Endodermal cell (in vitro differentiated cells): Measurements from ENCODE around the gene MAP6D1. TPM values are rescaled to one million over a fixed set of nuclear protein-coding genes. Genes with fewer than 3 reads are reported as not detected.

Experiments used
- DNase-seq: peaks from one replicate; pipeline ENCODE4 v3.0.0-alpha.2; 2017
- H3K27ac ChIP-seq: 2 replicates; pipeline ENCODE4 v1.5.1; 2013; ENCODE audit warnings: mild to moderate bottlenecking, low read depth, low read length, moderate library complexity
- H3K27me3 ChIP-seq: 2 replicates; pipeline ENCODE4 v1.6.1; 2013; ENCODE audit warnings: mild to moderate bottlenecking, low read length, moderate library complexity; ENCODE audit not compliant: insufficient read depth, control insufficient read depth, poor library complexity, severe bottlenecking
- H3K36me3 ChIP-seq: 2 replicates; pipeline ENCODE4 v1.7.0; 2013; ENCODE audit warnings: mild to moderate bottlenecking, low read length, moderate library complexity; ENCODE audit not compliant: control insufficient read depth, insufficient read depth
- H3K4me1 ChIP-seq: one replicate; pipeline ENCODE4 v1.7.0; 2013; ENCODE audit warnings: low read length; ENCODE audit not compliant: control insufficient read depth, insufficient read depth
- H3K4me3 ChIP-seq: 2 replicates; pipeline ENCODE4 v1.5.1; 2013; ENCODE audit warnings: mild to moderate bottlenecking, low read length, moderate library complexity
- H3K9ac ChIP-seq: 2 replicates; pipeline ENCODE4 v1.6.1; 2013; ENCODE audit warnings: mild to moderate bottlenecking, low read length, moderate library complexity; ENCODE audit not compliant: poor library complexity, severe bottlenecking; ENCODE audit errors: extremely low read depth
- H3K9me3 ChIP-seq: 2 replicates; pipeline ENCODE4 v1.6.1; 2013; ENCODE audit warnings: mild to moderate bottlenecking, low read length, moderate library complexity; ENCODE audit not compliant: control insufficient read depth
- H3K27ac Mint-ChIP-seq: 2 replicates; pipeline ENCODE4 v1.8.0; 2020; ENCODE audit warnings: mixed read lengths
- H3K27me3 Mint-ChIP-seq: 2 replicates; pipeline ENCODE4 v1.8.0; 2021; ENCODE audit warnings: mild to moderate bottlenecking, mixed read lengths; ENCODE audit not compliant: insufficient read depth
- H3K36me3 Mint-ChIP-seq: 2 replicates; pipeline ENCODE4 v1.8.0; 2020; ENCODE audit warnings: low read depth, mixed read lengths
- H3K4me1 Mint-ChIP-seq: 2 replicates; pipeline ENCODE4 v1.8.0; 2020; ENCODE audit warnings: mixed read lengths
- H3K4me3 Mint-ChIP-seq: 2 replicates; pipeline ENCODE4 v1.8.0; 2020; ENCODE audit warnings: mild to moderate bottlenecking, moderate library complexity, mixed read lengths
- H3K9me3 Mint-ChIP-seq: 2 replicates; pipeline ENCODE4 v1.8.0; 2020; ENCODE audit warnings: mild to moderate bottlenecking, mixed read lengths
- WGBS, 2 experiments: methylation state at CpG; one replicate each; pipeline versions ENCODE4 v1.1.5 to v1.1.7; 2013; ENCODE audit warnings: missing lambda C conversion rate in 2 of 2, mixed read lengths in 1 of 2; ENCODE audit not compliant: insufficient coverage in 1 of 2, insufficient read length in 1 of 2; 5-methylcytosine and 5-hydroxymethylcytosine counted together
- total RNA-seq, 2 donors: library from RNA; stranded (reverse); fragmentation: NEBNext Ultra II Directional in 1 of 2; extraction: Animal tissue kit (Norgen Biotek cat#: 25700) in 1 of 2; gene quantifications; 2 replicates in 1 of 2; 3 replicates in 1 of 2; pipeline ENCODE4 v1.2.1, GENCODE V29; 2021
- TF ChIP-seq, protein P1 (sequence below): fragments of 200-600 bp; sonication (generic); conservative IDR thresholded peaks from 2 replicates; pipeline ENCODE4 v1.5.0; 2021; ENCODE audit warnings: antibody characterized with exemption, mild to moderate bottlenecking

The MAP6D1 gene
- total RNA-seq, 2 donors from 2014 or later = 4.0 to 4.8 TPM

DNA sequence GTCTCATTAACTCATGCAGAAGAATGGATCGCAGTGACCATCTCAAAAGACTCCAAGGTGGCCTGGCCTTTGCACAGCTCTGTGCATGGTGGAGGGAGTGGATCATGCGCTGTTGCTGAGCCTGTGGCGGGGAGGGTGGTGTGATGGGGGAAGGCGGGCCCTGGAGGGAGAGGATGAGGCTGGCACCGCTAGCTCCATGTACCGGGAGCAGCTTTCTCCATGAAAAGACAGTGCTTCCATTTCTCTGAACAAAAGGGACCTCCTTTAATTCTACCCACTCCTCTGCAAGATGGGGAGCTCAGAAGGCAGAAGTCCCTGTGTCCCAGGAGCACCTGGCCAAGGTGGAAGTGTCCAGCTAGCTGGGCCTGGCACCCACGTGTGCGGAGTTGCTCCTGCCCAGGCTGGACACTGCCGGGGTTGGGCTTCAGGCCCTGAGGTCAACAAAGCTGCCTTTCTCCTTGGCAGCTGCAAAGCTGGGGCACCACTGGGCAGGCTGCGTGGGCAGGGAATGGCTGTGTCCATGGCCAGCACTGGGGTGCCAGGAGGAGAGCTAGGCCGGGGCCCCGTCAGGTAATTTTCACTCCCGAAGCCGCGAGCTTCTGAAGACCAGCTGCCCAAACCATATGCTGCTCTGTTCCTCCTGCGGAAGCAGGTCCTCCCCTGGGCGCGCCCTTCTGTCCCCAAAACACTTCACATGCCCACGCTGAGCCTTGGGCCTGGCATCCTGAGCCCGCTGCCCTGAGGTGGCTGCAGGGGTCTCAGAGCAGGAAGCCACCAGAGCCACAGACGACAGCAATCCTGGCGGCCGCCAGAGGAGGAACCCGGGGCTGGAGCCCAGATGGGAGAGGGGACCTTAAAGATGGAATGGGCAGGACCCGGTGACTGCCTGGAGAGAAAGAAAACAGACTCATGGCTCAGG is 6.4 kb downstream of the MAP6D1 start:
- TF ChIP-seq, protein P1, sequence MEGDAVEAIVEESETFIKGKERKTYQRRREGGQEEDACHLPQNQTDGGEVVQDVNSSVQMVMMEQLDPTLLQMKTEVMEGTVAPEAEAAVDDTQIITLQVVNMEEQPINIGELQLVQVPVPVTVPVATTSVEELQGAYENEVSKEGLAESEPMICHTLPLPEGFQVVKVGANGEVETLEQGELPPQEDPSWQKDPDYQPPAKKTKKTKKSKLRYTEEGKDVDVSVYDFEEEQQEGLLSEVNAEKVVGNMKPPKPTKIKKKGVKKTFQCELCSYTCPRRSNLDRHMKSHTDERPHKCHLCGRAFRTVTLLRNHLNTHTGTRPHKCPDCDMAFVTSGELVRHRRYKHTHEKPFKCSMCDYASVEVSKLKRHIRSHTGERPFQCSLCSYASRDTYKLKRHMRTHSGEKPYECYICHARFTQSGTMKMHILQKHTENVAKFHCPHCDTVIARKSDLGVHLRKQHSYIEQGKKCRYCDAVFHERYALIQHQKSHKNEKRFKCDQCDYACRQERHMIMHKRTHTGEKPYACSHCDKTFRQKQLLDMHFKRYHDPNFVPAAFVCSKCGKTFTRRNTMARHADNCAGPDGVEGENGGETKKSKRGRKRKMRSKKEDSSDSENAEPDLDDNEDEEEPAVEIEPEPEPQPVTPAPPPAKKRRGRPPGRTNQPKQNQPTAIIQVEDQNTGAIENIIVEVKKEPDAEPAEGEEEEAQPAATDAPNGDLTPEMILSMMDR = no peak
- Histone ChIP-seq H3K27ac (no peak overlapping the region), H3K9me3 (no peaks in the 10 kb centered on the region), H3K9ac (no peak overlapping the region), H3K36me3 (peaks cover 24% of the 10 kb centered on the region), H3K4me3 (no peak overlapping the region), H3K27me3 (peaks cover 2% of the 10 kb centered on the region), H3K4me1 (no peaks in the 10 kb centered on the region)
- H3K4me3 Mint-ChIP-seq = no peak overlapping the region
- WGBS, 2 experiments = 91 to 96% methylated on average over 16 to 24 of the region's 25 CpGs
- no peak overlapping the region for H3K27ac Mint-ChIP-seq
- DNase-seq = no peak
- peaks cover under 1% of the 10 kb centered on the region for H3K4me1 Mint-ChIP-seq
- H3K9me3 Mint-ChIP-seq = no peaks in the 10 kb centered on the region
- H3K27me3 Mint-ChIP-seq = peaks cover 7% of the 10 kb centered on the region
- peaks cover 34% of the 10 kb centered on the region for H3K36me3 Mint-ChIP-seq

DNA sequence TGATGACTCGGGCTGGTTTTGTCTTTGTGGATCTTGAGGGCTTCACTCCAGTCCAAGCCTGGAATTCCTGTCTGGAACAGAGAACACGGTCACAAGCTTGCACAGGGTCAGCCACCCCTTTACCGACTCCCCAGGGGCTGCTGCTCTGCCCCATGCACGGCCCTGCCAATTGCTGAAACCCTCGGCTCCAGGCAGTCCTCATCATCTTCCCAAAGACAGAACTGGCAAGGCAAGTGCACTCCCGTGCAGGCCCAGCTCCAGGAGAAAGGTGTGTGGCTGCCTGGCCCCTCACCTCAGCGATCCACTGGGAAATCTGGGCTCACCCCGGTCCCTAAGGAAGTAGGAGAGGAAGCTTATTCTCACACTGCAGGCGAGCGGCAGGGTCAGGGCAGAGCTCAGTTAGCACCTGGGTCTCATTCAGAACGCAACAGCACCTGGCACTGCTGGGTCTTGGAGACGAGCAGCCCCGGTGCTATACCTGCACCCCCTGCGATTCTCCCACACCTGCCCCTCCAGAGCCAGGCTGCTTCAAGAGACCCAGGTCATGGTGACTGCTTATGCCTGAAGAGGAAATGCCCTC is 7.2 kb downstream of the MAP6D1 start:
- H3K4me3 ChIP-seq = no peak overlapping the region
- H3K9ac ChIP-seq = no peak overlapping the region
- no peaks in the 10 kb centered on the region for H3K4me1 Mint-ChIP-seq
- no peak overlapping the region for H3K27ac ChIP-seq
- WGBS, 2 experiments = 95 to 98% methylated on average over 10 to 14 of the region's 14 CpGs
- no peak for DNase-seq
- no peaks in the 10 kb centered on the region for H3K4me1 ChIP-seq
- peaks cover 24% of the 10 kb centered on the region for H3K36me3 ChIP-seq
- H3K27ac Mint-ChIP-seq = no peak overlapping the region
- TF ChIP-seq, protein P1 = no peak
- no peak overlapping the region for H3K4me3 Mint-ChIP-seq
- H3K9me3 Mint-ChIP-seq = no peaks in the 10 kb centered on the region
- H3K36me3 Mint-ChIP-seq = peaks cover 36% of the 10 kb centered on the region
- H3K27me3 Mint-ChIP-seq = peaks cover 2% of the 10 kb centered on the region
- no peaks in the 10 kb centered on the region for H3K9me3 ChIP-seq
- H3K27me3 ChIP-seq = no peaks in the 10 kb centered on the region

DNA sequence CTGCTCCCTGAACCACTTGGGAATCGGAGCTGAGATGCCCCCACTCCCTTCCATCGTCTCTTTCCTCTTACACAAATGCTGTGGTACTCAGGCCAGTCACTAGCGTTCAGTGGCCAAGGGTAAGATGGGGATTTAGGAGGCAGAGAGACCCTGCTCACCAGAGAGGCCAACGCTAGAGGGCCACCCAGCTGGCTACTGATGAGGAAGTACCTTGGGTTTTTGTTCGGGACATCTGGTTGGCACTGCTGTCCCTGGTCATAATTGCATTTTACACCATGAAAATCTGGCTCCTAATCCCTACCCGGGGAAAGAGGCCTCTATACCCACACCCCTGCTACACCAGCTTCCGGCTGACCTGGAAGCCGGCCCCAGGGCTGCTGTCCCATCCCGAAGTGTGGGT is 7.7 kb downstream of the MAP6D1 start:
- Histone ChIP-seq H3K4me1 (no peaks in the 10 kb centered on the region), H3K27me3 (no peaks in the 10 kb centered on the region), H3K9ac (no peak overlapping the region), H3K27ac (no peak overlapping the region), H3K36me3 (peaks cover 27% of the 10 kb centered on the region), H3K4me3 (no peak overlapping the region), H3K9me3 (no peaks in the 10 kb centered on the region)
- Mint-ChIP-seq H3K27me3 (peaks cover 2% of the 10 kb centered on the region), H3K36me3 (peaks cover 40% of the 10 kb centered on the region), H3K4me3 (no peak overlapping the region), H3K9me3 (no peaks in the 10 kb centered on the region), H3K4me1 (no peaks in the 10 kb centered on the region), H3K27ac (no peak overlapping the region)
- TF ChIP-seq, protein P1 = no peak
- WGBS, 2 experiments = 86 to 97% methylated on average over 5 to 9 of the region's 9 CpGs
- no peak for DNase-seq
